Measurements from ENCODE around the gene IQCM.

The IQCM gene

GRCh38 chr4:149604827-149605226 lies 210.8 kb downstream of the IQCM start:
- no peak for DNase-seq (ENCODE audit: extremely low spot score)
- ChIA-PET CTCF (no interaction called here), POLR2A (no interaction called here)
- TF ChIP-seq ARNT (IDR thresholded peaks at IDR 0.05) = no peak
- TF ChIP-seq FOXA1 (IDR thresholded peaks at IDR 0.05) = no peak
- TF ChIP-seq TARDBP (IDR thresholded peaks at IDR 0.05) = no peak
- TF ChIP-seq SUZ12 (IDR thresholded peaks at IDR 0.05) = no peak
- TF ChIP-seq NFRKB (IDR thresholded peaks at IDR 0.05) = no peak
- no peak for TF ChIP-seq ZNF384 (IDR thresholded peaks at IDR 0.05)
- no peak for TF ChIP-seq FOXK2 (IDR thresholded peaks at IDR 0.05)
- TF ChIP-seq LEF1 (IDR thresholded peaks at IDR 0.05; ENCODE audit: borderline replicate concordance) = no peak
- TF ChIP-seq SP1 (IDR thresholded peaks at IDR 0.05) = no peak
- TF ChIP-seq FOXM1 (IDR thresholded peaks at IDR 0.05; ENCODE audit: borderline replicate concordance) = no peak
- TF ChIP-seq HDGF (IDR thresholded peaks at IDR 0.05; ENCODE audit: borderline replicate concordance) = no peak

DNA sequence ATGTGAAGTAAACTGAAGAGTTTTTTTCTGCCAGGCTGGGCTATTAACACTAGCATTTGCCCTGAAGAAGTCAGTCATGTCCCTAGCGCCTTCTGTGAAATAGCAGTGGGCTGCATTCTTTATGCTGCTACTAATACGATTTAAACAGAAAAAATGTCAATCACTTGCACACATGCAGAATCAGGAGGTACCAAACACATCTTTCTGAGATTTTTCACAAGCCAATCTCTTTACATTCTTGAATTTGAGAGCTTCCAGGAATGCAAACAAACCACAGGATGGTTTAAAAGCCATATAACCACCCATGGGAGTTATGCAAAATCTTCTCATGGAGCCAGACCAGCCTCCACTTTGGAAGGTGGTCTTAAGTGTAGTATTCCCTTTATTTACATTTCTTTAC lies 220.1 kb downstream of the IQCM start:
- ChIA-PET CTCF (no interaction called here), POLR2A (no interaction called here)
- DNase-seq (ENCODE audit: extremely low spot score) = no peak
- TF ChIP-seq ELF4 (IDR thresholded peaks at IDR 0.05) (no peak), LEF1 (IDR thresholded peaks at IDR 0.05; ENCODE audit: borderline replicate concordance) (no peak), BHLHE40 (IDR thresholded peaks at IDR 0.05; ENCODE audit: borderline replicate concordance) (no peak), FOXA1 (IDR thresholded peaks at IDR 0.05) (no peak), ZNF384 (IDR thresholded peaks at IDR 0.05) (no peak), FOXK2 (IDR thresholded peaks at IDR 0.05) (no peak), SP1 (IDR thresholded peaks at IDR 0.05) (no peak), L3MBTL2 (conservative IDR thresholded peaks at IDR 0.05) (no peak), CTBP1 (IDR thresholded peaks at IDR 0.05; ENCODE audit: borderline replicate concordance) (no peak), TARDBP (IDR thresholded peaks at IDR 0.05) (no peak), ARNT (IDR thresholded peaks at IDR 0.05) (no peak)

DNA sequence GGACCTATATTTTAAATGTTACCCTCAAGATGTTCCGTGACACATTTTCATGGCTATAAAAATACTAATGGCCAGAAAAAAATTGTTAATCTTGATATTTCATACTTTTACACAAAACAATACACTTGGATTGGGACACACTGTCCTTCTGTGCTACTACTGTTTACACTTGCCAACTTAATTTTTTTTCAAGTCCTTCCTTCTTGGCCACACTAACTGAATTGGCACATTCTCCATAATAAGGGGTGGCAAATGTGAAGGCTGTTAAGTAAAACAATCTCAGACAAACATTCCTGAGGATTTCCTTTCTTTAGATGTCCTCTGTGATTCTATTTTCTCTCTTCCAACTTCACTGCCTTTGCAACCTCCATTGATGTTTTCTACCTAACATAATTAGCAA lies 225.8 kb downstream of the IQCM start:
- CTCF ChIA-PET = no interaction called here

DNA sequence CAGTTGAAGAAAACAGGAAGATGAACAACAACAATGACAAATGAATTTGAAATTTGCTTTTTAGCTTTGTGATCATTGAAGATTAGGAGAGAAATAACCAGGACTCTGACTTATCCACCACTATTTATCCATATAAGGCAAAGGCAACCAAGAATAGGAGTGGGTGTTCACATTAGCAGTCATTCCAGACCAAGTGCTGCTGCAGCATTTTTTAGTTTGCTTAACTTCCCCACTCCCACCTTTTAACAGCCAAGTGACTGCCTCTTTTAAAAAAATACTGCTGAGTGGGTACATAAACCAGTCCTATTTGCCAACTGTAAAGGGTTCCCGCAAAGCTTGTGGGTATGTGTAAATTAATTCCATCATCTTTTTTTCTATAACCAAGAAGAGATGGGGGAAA lies 230.9 kb downstream of the IQCM start:
- DNase-seq (ENCODE audit: extremely low spot score) = peak; percentile 6
- CTCF ChIA-PET = no interaction called here
- POLR2A ChIA-PET = no interaction called here
- no peak for TF ChIP-seq SUZ12 (IDR thresholded peaks at IDR 0.05)
- TF ChIP-seq HDGF (IDR thresholded peaks at IDR 0.05; ENCODE audit: borderline replicate concordance) = no peak
- TF ChIP-seq FOXK2 (IDR thresholded peaks at IDR 0.05) = no peak
- no peak for TF ChIP-seq TARDBP (IDR thresholded peaks at IDR 0.05)

More for the DNA sequence above, 225.8 kb downstream of the IQCM start:
- DNase-seq (ENCODE audit: extremely low spot score) = no peak
- no peak for TF ChIP-seq FOXK2 (IDR thresholded peaks at IDR 0.05)
- no peak for TF ChIP-seq ARNT (IDR thresholded peaks at IDR 0.05)
- TF ChIP-seq PKNOX1 (IDR thresholded peaks at IDR 0.05) = no peak
- TF ChIP-seq LEF1 (IDR thresholded peaks at IDR 0.05; ENCODE audit: borderline replicate concordance) = no peak
- TF ChIP-seq ELF4 (IDR thresholded peaks at IDR 0.05) = no peak
- TF ChIP-seq CTBP1 (IDR thresholded peaks at IDR 0.05; ENCODE audit: borderline replicate concordance) = no peak
- TF ChIP-seq SP1 (IDR thresholded peaks at IDR 0.05) = no peak
- TF ChIP-seq FOXA1 (IDR thresholded peaks at IDR 0.05) = no peak
- TF ChIP-seq BHLHE40 (IDR thresholded peaks at IDR 0.05; ENCODE audit: borderline replicate concordance) = no peak
- TF ChIP-seq L3MBTL2 (conservative IDR thresholded peaks at IDR 0.05) = no peak
- no peak for TF ChIP-seq NFRKB (IDR thresholded peaks at IDR 0.05)
- TF ChIP-seq TARDBP (IDR thresholded peaks at IDR 0.05) = no peak
- POLR2A ChIA-PET = no interaction called here

DNA sequence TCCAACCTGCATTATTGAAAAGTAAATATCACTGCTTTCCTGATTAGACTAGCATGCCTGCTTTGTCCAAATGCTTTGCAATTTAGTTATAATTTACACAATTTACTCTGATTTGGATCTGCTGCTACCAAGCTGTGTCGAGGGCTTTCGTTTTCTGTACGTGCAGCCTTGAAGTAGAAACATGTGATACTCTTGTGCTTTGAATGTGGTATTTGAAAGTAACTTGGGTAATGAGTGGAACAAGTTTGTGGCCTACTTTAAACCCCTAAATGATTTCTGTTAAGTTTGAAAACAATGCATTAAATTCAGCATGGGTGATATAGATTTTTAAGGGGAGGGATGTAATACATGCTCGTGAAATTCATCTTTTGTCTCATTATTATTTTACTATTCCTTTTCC lies 240.7 kb downstream of the IQCM start:
- TF ChIP-seq ARNT (IDR thresholded peaks at IDR 0.05) = no peak
- DNase-seq (ENCODE audit: extremely low spot score) = no peak
- POLR2A ChIA-PET = no interaction called here
- CTCF ChIA-PET = no interaction called here

GRCh38 chr4:149572716-149573115 lies 242.9 kb downstream of the IQCM start:
- no peak for DNase-seq (ENCODE audit: extremely low spot score)
- ChIA-PET CTCF (no interaction called here), POLR2A (no interaction called here)
- TF ChIP-seq FOXK2 (IDR thresholded peaks at IDR 0.05) (no peak), PKNOX1 (IDR thresholded peaks at IDR 0.05) (no peak), TARDBP (IDR thresholded peaks at IDR 0.05) (no peak), SP1 (IDR thresholded peaks at IDR 0.05) (no peak), ARNT (IDR thresholded peaks at IDR 0.05) (no peak), HDGF (IDR thresholded peaks at IDR 0.05; ENCODE audit: borderline replicate concordance) (no peak), SUZ12 (IDR thresholded peaks at IDR 0.05) (no peak), L3MBTL2 (conservative IDR thresholded peaks at IDR 0.05) (no peak), FOXA1 (IDR thresholded peaks at IDR 0.05) (no peak)

DNA sequence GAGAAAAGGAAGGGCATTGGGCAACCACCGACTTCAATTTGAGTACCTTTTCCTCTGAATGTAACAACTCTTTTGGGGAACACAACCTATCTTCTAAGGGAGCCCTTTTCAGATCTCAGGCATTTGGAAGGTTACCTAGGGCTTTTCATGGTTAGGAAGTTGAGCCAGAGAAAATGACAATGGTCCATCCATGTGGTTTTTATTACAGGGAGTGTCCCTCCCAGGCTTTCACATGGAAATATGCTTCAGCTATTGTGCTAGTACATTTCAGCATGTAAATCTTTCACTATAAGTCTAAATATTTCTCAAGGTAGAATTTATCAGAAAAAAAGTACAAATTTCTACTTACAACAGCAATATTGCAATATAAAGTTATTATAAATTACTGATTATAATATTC lies 259.8 kb downstream of the IQCM start:
- ChIA-PET CTCF (no interaction called here), POLR2A (no interaction called here)
- no peak for DNase-seq (ENCODE audit: extremely low spot score)
- TF ChIP-seq SUZ12 (IDR thresholded peaks at IDR 0.05) (no peak), HDGF (IDR thresholded peaks at IDR 0.05; ENCODE audit: borderline replicate concordance) (no peak), TARDBP (IDR thresholded peaks at IDR 0.05) (no peak), PKNOX1 (IDR thresholded peaks at IDR 0.05) (no peak), FOXK2 (IDR thresholded peaks at IDR 0.05) (no peak), LEF1 (IDR thresholded peaks at IDR 0.05; ENCODE audit: borderline replicate concordance) (no peak), ARNT (IDR thresholded peaks at IDR 0.05) (no peak), L3MBTL2 (conservative IDR thresholded peaks at IDR 0.05) (no peak), NFRKB (IDR thresholded peaks at IDR 0.05) (no peak), ZNF384 (IDR thresholded peaks at IDR 0.05) (no peak), ELF4 (IDR thresholded peaks at IDR 0.05) (no peak), FOXM1 (IDR thresholded peaks at IDR 0.05; ENCODE audit: borderline replicate concordance) (no peak), BHLHE40 (IDR thresholded peaks at IDR 0.05; ENCODE audit: borderline replicate concordance) (no peak)
